Stimulated activated CD4-positive, alpha-beta T cell treated with anti-CD3 and anti-CD28 coated beads, Interleukin-1b, Interleukin-23, amount 100 ng/mL, for 48 hours (primary cell): ENCODE data around the gene CMC4.

ENCODE experiments used
- DNase-seq: peaks from one replicate; pipeline ENCODE4 v3.0.0-alpha.2; 2020

Gene CMC4

DNA sequence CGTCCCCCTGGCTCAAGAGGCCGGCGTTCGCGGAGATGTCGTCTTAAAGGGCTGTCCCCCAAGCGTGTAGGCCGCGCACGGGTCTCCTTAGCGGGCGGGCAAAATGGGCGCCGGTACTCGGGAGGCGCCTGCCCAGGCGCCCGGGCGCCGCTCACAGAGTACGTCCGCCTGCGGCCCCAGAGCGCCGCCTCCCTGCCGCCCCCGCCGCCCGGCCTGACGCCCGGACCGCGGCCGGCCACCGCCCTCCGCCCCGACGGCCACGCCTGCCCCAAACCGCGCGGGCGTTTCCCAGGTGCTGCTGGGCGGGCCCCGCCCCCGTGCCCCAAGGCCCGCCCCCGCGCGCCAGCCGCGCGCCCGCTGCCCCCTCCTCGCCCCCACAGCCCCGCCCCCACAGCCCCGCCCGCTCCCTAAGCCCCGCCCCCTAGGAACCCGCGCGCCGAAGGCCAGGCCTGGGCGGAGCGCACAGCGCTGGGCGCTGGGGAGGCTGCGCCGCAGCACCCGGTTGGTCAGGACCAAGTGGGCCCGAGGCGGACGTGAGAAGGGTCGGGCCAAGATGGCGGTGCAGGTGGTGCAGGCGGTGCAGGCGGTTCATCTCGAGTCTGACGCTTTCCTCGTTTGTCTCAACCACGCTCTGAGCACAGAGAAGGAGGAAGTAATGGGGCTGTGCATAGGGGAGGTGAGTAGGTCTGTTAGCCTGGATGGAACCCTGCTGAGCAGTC lies at the start of gene CMC4, which contains the start of the genes BRCC3 and MTCP1:
Gene CMC4, minus strand, starts transcription at position 162 of the 719 bp plus-strand sequence. CDS start 7,113 bp downstream, outside the sequence.
Gene BRCC3, plus strand, starts transcription at position 534 of the 719 bp plus-strand sequence. Its CDS starts 20 bp downstream, at position 554.
Gene MTCP1, minus strand, starts transcription at position 162 of the 719 bp plus-strand sequence. CDS start 5,126 bp downstream, outside the sequence.
- peak; percentile 81 for DNase-seq

GRCh38 chrX:155115174-155115819 lies 44.4 kb upstream of the CMC4 start:
- DNase-seq, result no peak

- DNase-seq, result no peak
These were observed 42.2 kb upstream of the CMC4 start for GRCh38 chrX:155113097-155113496.

DNA sequence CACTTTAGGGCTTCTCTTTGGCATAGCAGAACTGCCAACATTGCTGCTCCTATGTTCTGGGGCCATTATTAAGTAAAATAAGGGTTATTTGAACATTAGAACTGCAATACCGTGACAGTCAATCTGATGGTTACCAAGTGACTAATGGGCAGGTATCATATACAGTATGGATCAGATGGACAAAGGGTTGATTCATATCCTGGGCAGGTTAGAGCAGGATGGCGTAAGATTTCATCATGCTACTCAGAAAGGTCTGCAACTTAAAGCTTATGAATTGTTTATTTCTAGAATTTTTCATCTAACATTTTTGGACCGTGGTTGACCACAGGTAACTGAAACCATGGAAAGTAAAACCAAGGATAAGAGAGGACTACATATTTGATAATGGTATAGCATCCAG lies 41.2 kb upstream of the CMC4 start:
- no peak for DNase-seq

DNA sequence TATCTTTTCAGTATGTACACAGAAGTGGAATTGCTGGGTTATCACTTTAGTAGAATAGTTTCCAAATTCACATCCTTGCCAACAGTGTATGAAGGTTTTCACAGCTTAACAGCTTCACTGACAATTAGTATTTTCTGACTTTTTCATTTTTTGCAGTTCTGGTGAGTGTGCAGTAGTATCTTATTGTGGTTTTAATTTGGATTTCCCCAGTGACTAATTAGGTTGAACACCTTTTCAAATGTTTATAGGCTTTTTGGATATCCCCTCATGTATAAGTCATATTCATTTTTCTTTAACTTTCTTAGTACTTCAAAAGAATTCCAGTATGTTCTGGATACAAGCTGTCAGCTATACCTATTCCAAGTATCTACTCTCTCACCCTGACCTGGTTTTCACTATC lies 37.5 kb upstream of the CMC4 start:
- no peak for DNase-seq

DNA sequence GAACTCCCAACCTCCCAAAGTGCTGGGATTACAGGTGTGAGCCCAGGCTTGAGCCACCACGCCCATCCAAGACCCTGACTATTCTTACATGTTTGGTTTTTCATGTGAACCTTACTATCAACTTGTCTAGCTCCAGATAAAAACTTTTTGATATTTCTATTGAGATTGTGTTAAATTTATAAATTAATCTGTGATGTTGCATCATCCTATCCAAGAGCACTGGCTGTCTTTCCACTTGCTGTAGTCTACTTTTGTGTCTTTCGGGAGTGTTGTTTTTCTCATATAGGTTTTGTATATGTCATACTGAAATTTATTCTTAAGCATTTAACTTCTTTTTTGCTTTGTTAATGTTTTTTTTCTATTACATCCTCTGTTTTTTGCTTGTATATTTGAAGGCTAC lies 35.0 kb upstream of the CMC4 start:
- DNase-seq, result no peak

GRCh38 chrX:155094468-155095061 lies 23.6 kb upstream of the CMC4 start:
- DNase-seq, result no peak

DNA sequence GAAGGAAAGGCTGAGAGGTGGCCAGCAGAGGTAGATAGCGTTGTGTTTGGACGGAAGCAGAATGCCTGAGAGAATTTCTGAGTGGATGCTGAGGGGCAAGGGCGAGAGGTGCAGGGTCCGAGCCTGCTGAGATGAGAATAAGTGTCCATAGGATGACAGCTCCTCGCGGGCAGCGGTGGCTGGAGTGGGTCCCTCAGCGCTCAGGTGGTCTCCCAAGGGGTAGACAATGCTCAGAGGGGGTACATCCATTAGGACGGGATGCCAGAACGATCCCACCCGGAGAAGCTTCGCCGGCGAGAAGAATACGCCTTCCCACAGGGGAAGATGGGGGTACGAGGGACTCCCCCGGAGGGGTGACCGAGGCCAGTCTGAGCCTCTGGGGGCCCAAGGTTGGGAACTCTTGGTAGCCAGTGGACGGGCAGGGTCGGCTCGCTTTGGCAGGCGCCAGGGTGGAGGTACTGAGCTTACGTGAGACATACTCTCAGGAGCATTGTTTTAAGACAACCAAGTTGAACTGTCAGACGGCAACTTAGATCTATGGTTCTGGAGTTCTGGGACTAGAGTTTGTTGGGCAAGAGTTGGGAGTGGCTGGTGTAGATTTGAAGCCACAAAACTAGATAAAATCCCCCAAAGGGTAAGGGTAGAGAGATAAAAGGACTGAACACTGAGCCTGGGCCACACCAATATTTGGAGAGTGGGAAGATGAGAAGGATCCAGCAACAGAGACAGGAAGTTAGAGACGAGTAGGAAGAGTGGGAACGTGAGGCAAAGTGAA lies 16.2 kb upstream of the CMC4 start:
- no peak for DNase-seq

DNA sequence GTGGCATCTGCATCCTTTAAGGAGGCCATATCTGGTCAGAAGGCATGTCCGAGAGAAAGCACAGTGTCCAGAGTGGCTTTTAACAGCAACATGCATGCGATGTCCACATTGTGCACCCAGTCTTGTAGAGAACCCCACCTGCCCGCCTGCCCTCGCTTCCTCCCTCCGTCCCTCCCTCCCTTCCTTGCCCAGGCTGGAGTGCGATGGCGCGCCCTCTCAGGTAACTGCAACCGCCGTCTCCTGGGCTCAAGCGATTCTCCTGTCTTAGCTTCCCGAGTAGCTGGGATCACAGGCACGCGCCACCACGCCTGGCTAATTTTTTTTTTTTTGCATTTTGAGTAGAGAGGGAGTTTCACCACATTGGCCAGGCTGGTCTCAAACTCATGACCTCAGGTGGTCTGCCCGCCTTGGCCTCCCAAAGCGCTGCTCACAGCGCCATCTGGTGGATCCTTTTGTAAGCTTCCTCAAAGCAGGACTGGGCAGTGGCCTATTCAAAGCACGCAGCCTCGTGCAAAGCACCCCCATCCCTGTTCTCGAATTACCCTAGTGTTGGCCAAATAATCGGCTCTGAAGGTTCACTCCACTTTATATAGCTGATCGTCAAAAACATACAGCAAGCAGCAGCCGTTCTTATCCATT lies 15.4 kb upstream of the CMC4 start:
- peak; percentile 25 for DNase-seq

DNA sequence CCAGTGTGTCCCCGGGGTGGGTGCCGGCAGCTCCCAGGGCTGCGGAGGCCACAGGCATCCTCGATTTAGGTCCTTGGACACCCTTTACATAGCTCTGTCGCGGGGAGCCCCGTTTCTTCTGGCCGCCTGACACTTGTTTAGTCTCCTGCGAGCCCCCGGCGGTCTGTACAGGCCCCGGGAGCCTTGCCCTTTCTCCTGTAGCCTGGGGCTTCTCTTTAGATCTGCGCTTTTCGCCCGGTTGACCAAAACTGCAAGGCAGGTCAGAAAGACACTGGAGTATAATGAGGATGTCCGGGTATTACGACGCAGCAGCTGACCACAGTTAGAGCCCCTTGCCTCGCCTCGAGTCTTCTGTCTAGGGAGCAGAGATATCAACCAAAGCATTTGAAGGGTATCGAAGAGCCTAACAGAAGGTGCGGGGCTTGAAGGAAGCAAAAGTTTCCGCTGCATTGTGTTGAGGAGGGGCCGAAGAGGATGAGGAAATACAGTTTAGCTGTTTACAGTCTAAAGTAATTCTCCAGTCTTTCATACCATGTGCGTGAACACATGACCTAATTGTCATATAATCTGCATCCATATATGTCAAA lies 851 bp upstream of the CMC4 start:
- DNase-seq, result no peak

- DNase-seq, result no peak
These were observed 317 bp downstream of the CMC4 start for GRCh38 chrX:155070663-155070974.

GRCh38 chrX:155070038-155070437 lies 898 bp downstream of the CMC4 start:
- no peak for DNase-seq

DNA sequence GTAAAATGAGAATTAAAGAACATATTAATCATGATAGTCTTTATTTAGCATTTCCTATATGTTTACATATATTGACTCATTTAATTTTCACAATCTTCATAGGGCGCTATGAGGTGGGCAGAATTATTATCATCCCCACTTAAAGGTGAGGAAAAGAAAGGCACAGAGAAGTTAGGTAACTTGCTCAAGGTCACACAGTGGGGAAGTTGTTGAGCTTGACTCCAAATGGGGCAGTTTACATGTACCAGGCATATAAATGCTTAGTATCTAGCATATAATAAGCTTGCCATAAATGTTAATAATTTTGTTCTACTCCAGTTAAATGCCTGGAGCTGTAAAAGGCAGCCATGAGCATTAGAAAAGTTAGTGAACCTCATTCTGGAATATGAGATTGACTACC lies 1.5 kb downstream of the CMC4 start:
- no peak for DNase-seq

GRCh38 chrX:155068165-155068564 lies 2.8 kb downstream of the CMC4 start:
- DNase-seq, result no peak

GRCh38 chrX:155065035-155065734 lies 5.8 kb downstream of the CMC4 start:
- no peak for DNase-seq

GRCh38 chrX:155061760-155062159 lies 9.2 kb downstream of the CMC4 start:
- no peak for DNase-seq

- peak; percentile 21 for DNase-seq
These were observed 13.8 kb downstream of the CMC4 start for GRCh38 chrX:155056877-155057792.

- DNase-seq, result no peak
These were observed 14.5 kb downstream of the CMC4 start for GRCh38 chrX:155056471-155056870.

- DNase-seq, result no peak
These were observed 15.4 kb downstream of the CMC4 start for GRCh38 chrX:155055494-155055893.

- no peak for DNase-seq
These were observed 16.7 kb downstream of the CMC4 start for GRCh38 chrX:155054255-155054654.

- no peak for DNase-seq
These were observed 17.3 kb downstream of the CMC4 start for GRCh38 chrX:155053656-155054055.
